Breast epithelium (tissue), 3 donors: ENCODE measurements around the gene CHRFAM7A. TPM values are rescaled to one million over a fixed set of nuclear protein-coding genes. Genes with fewer than 3 reads are reported as not detected.

ENCODE experiments used
- total RNA-seq, 3 donors: library from RNA; depleted of rRNA; stranded (reverse); fragments of >200 nt; gene quantifications; one replicate each; pipeline ENCODE4 v1.1.0, GENCODE V29; 2016

Gene CHRFAM7A
- total RNA-seq, 3 donors from 2014 or later: 0.73 to 3.3 (median 0.80) TPM

Other genes with a start within 250 kb of the CHRFAM7A start
- 1 to 10 TPM; 4.2 to 5.6 (median 4.5) TPM for gene GOLGA8R, start 20.7 kb upstream of the CHRFAM7A start, total RNA-seq
- gene GOLGA8Q, start 158.5 kb upstream of the CHRFAM7A start, total RNA-seq: 1 to 10 TPM in 2 of 3 donors, under 1 TPM in 1; 0.59 to 4.3 (median 1.9) TPM
- gene GOLGA8H, start 210.5 kb upstream of the CHRFAM7A start, total RNA-seq: 1 to 10 TPM in 1 of 3 donors, under 1 TPM in 2; 0.16 to 1.6 (median 0.29) TPM